H1 (cell line): ENCODE data around the gene DDC. TPM values are rescaled to one million over a fixed set of nuclear protein-coding genes. Genes with fewer than 3 reads are reported as not detected.
"Not testable (repeated sequence)": the region's sequence is repeated elsewhere in the genome, so short reads cannot be mapped to it uniquely, and the experiment has no call there.

Experiments used
- CTCF ChIA-PET: fragments of 300-600 bp; sonication (Branson Sonifier 250); formaldehyde crosslinking; loops from one replicate; lab custom pipeline; 2021; ENCODE audit not compliant: partially characterized antibody; lab: Charles Lee
- POLR2A ChIA-PET: fragments of 300-600 bp; sonication (Branson Sonifier 250); formaldehyde crosslinking; loops from one replicate; lab custom pipeline; 2021; ENCODE audit warnings: inconsistent platforms; ENCODE audit not compliant: partially characterized antibody; lab: Charles Lee
- DNase-seq, 2 experiments: peaks; one replicate each; pipeline versions ENCODE4 v3.0.0 to v3.0.0-alpha.2; 2010 to 2022; ENCODE audit warnings: low spot score in 2 of 2, low read depth in 1 of 2, mixed read lengths in 1 of 2
- FAIRE-seq: peaks from 2 replicates; lab custom pipeline; 2011; peaks lifted over from hg19 to GRCh38; lab: Jason Lieb, UNC
- H2AFZ ChIP-seq: 2 replicates; pipeline ENCODE4 v1.8.1; 2012; ENCODE audit warnings: low read length, inconsistent platforms
- H2AK5ac ChIP-seq: 2 replicates; pipeline ENCODE4 v1.6.1; 2013; ENCODE audit warnings: low read depth, low read length
- H2BK120ac ChIP-seq: replicated peaks from 2 replicates; pipeline ENCODE3; 2013; ENCODE audit warnings: low read depth, low read length, inconsistent platforms
- H2BK12ac ChIP-seq: 2 replicates; pipeline ENCODE4 v1.6.1; 2013; ENCODE audit warnings: low read depth, low read length
- H2BK15ac ChIP-seq: 2 replicates; pipeline ENCODE4 v1.6.1; 2013; ENCODE audit warnings: low read length
- H2BK20ac ChIP-seq: 2 replicates; pipeline ENCODE4 v1.6.1; 2013; ENCODE audit warnings: low read length
- H2BK5ac ChIP-seq: 2 replicates; pipeline ENCODE4 v1.6.1; 2013; ENCODE audit warnings: low read depth, low read length
- H3K14ac ChIP-seq: 2 replicates; pipeline ENCODE4 v1.6.1; 2013; ENCODE audit warnings: inconsistent platforms; ENCODE audit not compliant: insufficient read length
- H3K18ac ChIP-seq: 2 replicates; pipeline ENCODE4 v1.6.1; 2013; ENCODE audit warnings: low read length; ENCODE audit errors: extremely low read depth
- H3K23ac ChIP-seq: 2 replicates; pipeline ENCODE4 v1.6.1; 2013; ENCODE audit warnings: inconsistent platforms; ENCODE audit not compliant: insufficient read length
- H3K23me2 ChIP-seq: 2 replicates; pipeline ENCODE4 v1.6.1; 2013; ENCODE audit warnings: low read depth, low read length
- H3K27ac ChIP-seq: 2 replicates; pipeline ENCODE4 v1.6.1; 2011; ENCODE audit warnings: low read depth, low read length, inconsistent platforms
- H3K27me3 ChIP-seq, 4 experiments: replicated peaks in 1 of 4; 1 replicate in 1 of 4; 2 replicates in 3 of 4; pipeline versions ENCODE4 v1.6.1 to v1.8.1; 2011 to 2013; ENCODE audit warnings: low read length in 3 of 4, mild to moderate bottlenecking in 3 of 4, inconsistent platforms in 2 of 4, mixed read lengths in 2 of 4, moderate library complexity in 1 of 4; ENCODE audit not compliant: control insufficient read depth in 3 of 4, insufficient read depth in 3 of 4; ENCODE audit errors: extremely low read depth in 1 of 4
- H3K36me3 ChIP-seq, 4 experiments: 2 replicates each; pipeline versions ENCODE4 v1.6.1 to v1.8.1; 2011 to 2013; ENCODE audit warnings: mild to moderate bottlenecking in 4 of 4, low read length in 3 of 4, moderate library complexity in 2 of 4, control low read depth in 1 of 4, inconsistent platforms in 1 of 4; ENCODE audit not compliant: insufficient read depth in 4 of 4, control insufficient read depth in 2 of 4
- H3K4ac ChIP-seq: replicated peaks from 2 replicates; pipeline ENCODE3; 2013; ENCODE audit warnings: low read length, low read depth, mixed read lengths, inconsistent platforms; ENCODE audit not compliant: insufficient read length
- H3K4me1 ChIP-seq, 4 experiments: replicated peaks in 1 of 4; 1 replicate in 1 of 4; 2 replicates in 3 of 4; pipeline versions ENCODE4 v1.6.1 to v1.8.1; 2011 to 2013; ENCODE audit warnings: low read length in 3 of 4, inconsistent platforms in 2 of 4, mixed read lengths in 1 of 4; ENCODE audit not compliant: insufficient read depth in 4 of 4, control insufficient read depth in 3 of 4
- H3K4me2 ChIP-seq, 2 experiments: 2 replicates each; pipeline versions ENCODE4 v1.6.1 to v1.8.1; 2011 to 2013; ENCODE audit warnings: low read depth in 2 of 2, low read length in 2 of 2, control low read depth in 1 of 2, inconsistent platforms in 1 of 2, mild to moderate bottlenecking in 1 of 2; ENCODE audit not compliant: insufficient read depth in 1 of 2
- H3K4me3 ChIP-seq, 4 experiments: fragments of 200-600, 300-600 bp in 1 of 4; sonication (generic), shearing (Covaris generic), sonication (Bioruptor Twin) in 1 of 4; 2 replicates each; pipeline versions ENCODE4 v1.5.1 to v1.8.1; 2011 to 2016; ENCODE audit warnings: low read length in 4 of 4, low read depth in 3 of 4, control low read depth in 2 of 4, inconsistent platforms in 2 of 4, mild to moderate bottlenecking in 2 of 4, mixed read lengths in 1 of 4, moderate library complexity in 1 of 4; ENCODE audit not compliant: insufficient read depth in 2 of 4; ENCODE audit errors: extremely low read depth in 1 of 4
- H3K56ac ChIP-seq: replicated peaks from 2 replicates; pipeline ENCODE3; 2013; ENCODE audit warnings: low read depth, mild to moderate bottlenecking, mixed read lengths, low read length, inconsistent platforms; ENCODE audit not compliant: insufficient read length
- H3K79me1 ChIP-seq: 2 replicates; pipeline ENCODE4 v1.6.1; 2013; ENCODE audit warnings: low read depth, low read length, control low read depth
- H3K79me2 ChIP-seq, 2 experiments: 2 replicates each; pipeline versions ENCODE4 v1.6.1 to v1.8.1; 2012 to 2013; ENCODE audit warnings: low read length in 2 of 2, mild to moderate bottlenecking in 2 of 2, inconsistent platforms in 1 of 2; ENCODE audit not compliant: insufficient read depth in 2 of 2, control insufficient read depth in 1 of 2
- H3K9ac ChIP-seq, 4 experiments: replicated peaks in 1 of 4; 1 replicate in 1 of 4; 2 replicates in 3 of 4; pipeline versions ENCODE4 v1.6.1 to v1.8.1; 2011 to 2013; ENCODE audit warnings: low read depth in 3 of 4, low read length in 3 of 4, control low read depth in 2 of 4, mild to moderate bottlenecking in 2 of 4, moderate library complexity in 2 of 4, inconsistent platforms in 1 of 4; ENCODE audit errors: extremely low read depth in 1 of 4
- H3K9me3 ChIP-seq, 2 experiments: 2 replicates each; pipeline versions ENCODE4 v1.6.1 to v1.8.1; 2012 to 2013; ENCODE audit warnings: mild to moderate bottlenecking in 2 of 2, moderate library complexity in 2 of 2, control low read depth in 1 of 2, inconsistent platforms in 1 of 2, low read depth in 1 of 2, low read length in 1 of 2, mixed read lengths in 1 of 2; ENCODE audit not compliant: insufficient read depth in 2 of 2
- H4K20me1 ChIP-seq, 2 experiments: replicated peaks in 1 of 2; 2 replicates each; pipeline versions ENCODE3 to v1.8.1; 2011 to 2013; ENCODE audit warnings: inconsistent platforms in 2 of 2, low read length in 2 of 2, mild to moderate bottlenecking in 1 of 2; ENCODE audit not compliant: insufficient read depth in 2 of 2, control insufficient read depth in 1 of 2
- H4K5ac ChIP-seq: 2 replicates; pipeline ENCODE4 v1.6.1; 2013; ENCODE audit warnings: low read length, low read depth, mixed read lengths, inconsistent platforms; ENCODE audit not compliant: insufficient read length
- H4K8ac ChIP-seq: 2 replicates; pipeline ENCODE4 v1.8.0; 2013; ENCODE audit warnings: mild to moderate bottlenecking, moderate library complexity, low read length, inconsistent platforms; ENCODE audit not compliant: insufficient read depth; ENCODE audit errors: extremely low read depth
- H4K91ac ChIP-seq: replicated peaks from 2 replicates; pipeline ENCODE3; 2013; ENCODE audit warnings: low read length, mixed read lengths, inconsistent platforms; ENCODE audit not compliant: insufficient read length
- WGBS, 2 experiments: shearing (Covaris generic) in 1 of 2; methylation state at CpG; one replicate each; pipeline versions ENCODE4 v1.1.6 to v1.1.7; 2013 to 2015; ENCODE audit warnings: low lambda C conversion rate in 2 of 2, mixed read lengths in 2 of 2, inconsistent platforms in 1 of 2, low coverage in 1 of 2, missing lambda C conversion rate in 1 of 2; ENCODE audit not compliant: insufficient replicate concordance in 2 of 2, insufficient coverage in 1 of 2, insufficient read length in 1 of 2; ENCODE audit errors: extremely low coverage in 1 of 2, missing lambda C conversion rate in 1 of 2; 5-methylcytosine and 5-hydroxymethylcytosine counted together
- polyA plus RNA-seq, 7 experiments: library from polyadenylated mRNA; depleted of rRNA in 3 of 7; stranded (reverse) in 5 of 7; unstranded in 2 of 7; fragments of >200 nt in 5 of 7; fragments of 200-250 nt in 2 of 7; gene quantifications; 1 replicate in 5 of 7; 2 replicates in 1 of 7; 4 replicates in 1 of 7; pipeline versions ENCODE4 v1.2.1 to v1.2.3, GENCODE V29; 2011 to 2013; ENCODE audit warnings: missing spikeins in 2 of 7, mixed read lengths in 2 of 7
- total RNA-seq: library from RNA; stranded (reverse); fragmentation: NEBNext Ultra II Directional; extraction: Animal tissue kit (Norgen Biotek cat#: 25700); gene quantifications from 2 replicates; pipeline ENCODE4 v1.2.1, GENCODE V29; 2021

Gene DDC
- total and polyA plus RNA-seq, 2 of the 8 experiments (the other 6 are each of a cell fraction or from before 2014, with no cell fraction given), result 0.05 TPM; not detected in 1

DNA sequence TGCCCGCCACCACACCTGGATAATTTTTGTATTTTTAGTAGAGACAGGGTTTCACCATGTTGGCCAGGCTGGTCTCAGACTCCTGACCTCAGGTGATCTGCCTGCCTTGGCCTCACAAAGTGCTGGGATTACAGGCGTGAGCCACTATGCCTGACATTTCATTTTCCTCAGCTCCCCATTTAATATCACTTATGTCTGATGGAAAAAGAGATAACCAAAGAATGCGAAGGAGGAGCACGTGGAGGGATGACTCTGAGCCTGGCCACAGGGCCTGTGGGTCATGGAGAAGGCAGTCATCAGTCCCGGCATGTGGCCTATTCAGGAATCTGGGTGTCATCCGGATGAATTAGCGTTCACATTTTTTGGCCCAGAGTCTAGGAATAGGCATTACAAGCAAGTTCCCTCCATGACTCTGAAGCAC lies 29.9 kb downstream of the DDC start:
- H3K36me3 ChIP-seq, H3K4me2 ChIP-seq, H2AK5ac ChIP-seq, H3K79me1 ChIP-seq, POLR2A ChIA-PET, H3K4me1 ChIP-seq, H2BK5ac ChIP-seq, DNase-seq, H3K27me3 ChIP-seq, H3K14ac ChIP-seq, H3K9me3 ChIP-seq, H3K18ac ChIP-seq, H3K23ac ChIP-seq, H4K20me1 ChIP-seq, H2BK15ac ChIP-seq, H3K27ac ChIP-seq, H2BK120ac ChIP-seq, H3K79me2 ChIP-seq, H4K91ac ChIP-seq, H2BK20ac ChIP-seq, H4K8ac ChIP-seq, H3K23me2 ChIP-seq, H3K56ac ChIP-seq, H4K5ac ChIP-seq, H3K4me3 ChIP-seq, H3K4ac ChIP-seq, H3K9ac ChIP-seq, H2AFZ ChIP-seq, FAIRE-seq: not testable (repeated sequence)
- H2BK12ac ChIP-seq, result 0 out of 2 replicates have a peak overlapping the region, but pooled peaks have one; percentile 33
- WGBS, 2 experiments, result 90% methylated on average over 7 of the region's 7 CpGs; no CpG with 5 or more reads in 1 of the 2 experiments
- CTCF ChIA-PET, result interaction anchor here (0.7 to 1.3 kb wide), 3 partner anchors 21 to 64 kb away, joined by 3 to 5 read pairs (median 3); no protein-coding TSS in a partner anchor
